GM21528 (cell line): Measurements from ENCODE around the gene RNF8.
"Not testable (repeated sequence)": the region's sequence is repeated elsewhere in the genome, so short reads cannot be mapped to it uniquely, and the experiment has no call there.

ENCODE experiments used
- ATAC-seq: cut with Tn5 transposase; IDR thresholded peaks from one replicate; pipeline ENCODE4 v1.9.1; 2021; ENCODE audit warnings: mild to moderate bottlenecking, moderate library complexity; ENCODE audit not compliant: unreplicated experiment, low FRiP score

Gene RNF8

GRCh38 chr6:37435816-37436215 lies 82.0 kb downstream of the RNF8 start:
- no peak for ATAC-seq

GRCh38 chr6:37438930-37439329 lies 85.1 kb downstream of the RNF8 start:
- ATAC-seq, result no peak

GRCh38 chr6:37441651-37442050 lies 87.9 kb downstream of the RNF8 start:
- no peak for ATAC-seq

GRCh38 chr6:37442416-37443215 lies 88.8 kb downstream of the RNF8 start:
- no peak for ATAC-seq

- not testable (repeated sequence) for ATAC-seq
Measured at GRCh38 chr6:37443216-37443542, 89.4 kb downstream of the RNF8 start.
